ENCODE results near the gene SPTLC2.

DNA sequence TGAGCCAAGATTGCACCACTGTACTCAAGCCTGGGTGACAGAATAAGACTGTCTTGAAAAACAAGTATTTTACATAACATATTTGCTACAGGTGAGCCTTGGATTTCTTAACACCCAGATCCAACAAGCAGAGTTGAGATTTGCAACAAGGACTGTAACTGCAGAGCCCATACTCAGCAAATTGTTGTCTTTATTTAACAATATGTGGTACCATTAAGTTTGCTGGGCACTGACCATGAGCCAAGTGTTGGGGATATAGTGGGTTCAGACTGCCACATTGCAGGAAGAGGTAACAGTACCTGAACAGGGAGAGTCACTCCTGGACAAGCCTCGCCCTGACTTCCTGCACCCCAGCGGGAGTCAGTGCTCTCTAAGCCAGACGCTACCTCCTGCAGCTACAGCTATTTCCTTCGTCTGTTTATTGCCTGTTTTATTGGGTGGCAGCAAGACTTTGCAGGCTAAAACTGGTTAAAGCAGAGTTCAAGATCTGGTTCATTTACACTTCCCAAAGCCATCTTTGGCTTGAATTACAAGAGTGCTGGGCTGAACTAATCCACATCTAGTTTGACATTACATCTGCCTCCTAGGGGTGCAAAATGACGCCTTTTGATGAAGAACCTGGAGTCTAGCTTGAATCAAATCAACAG, 146.1 kb downstream of the SPTLC2 start:
- TF ChIP-seq, protein P1, sequence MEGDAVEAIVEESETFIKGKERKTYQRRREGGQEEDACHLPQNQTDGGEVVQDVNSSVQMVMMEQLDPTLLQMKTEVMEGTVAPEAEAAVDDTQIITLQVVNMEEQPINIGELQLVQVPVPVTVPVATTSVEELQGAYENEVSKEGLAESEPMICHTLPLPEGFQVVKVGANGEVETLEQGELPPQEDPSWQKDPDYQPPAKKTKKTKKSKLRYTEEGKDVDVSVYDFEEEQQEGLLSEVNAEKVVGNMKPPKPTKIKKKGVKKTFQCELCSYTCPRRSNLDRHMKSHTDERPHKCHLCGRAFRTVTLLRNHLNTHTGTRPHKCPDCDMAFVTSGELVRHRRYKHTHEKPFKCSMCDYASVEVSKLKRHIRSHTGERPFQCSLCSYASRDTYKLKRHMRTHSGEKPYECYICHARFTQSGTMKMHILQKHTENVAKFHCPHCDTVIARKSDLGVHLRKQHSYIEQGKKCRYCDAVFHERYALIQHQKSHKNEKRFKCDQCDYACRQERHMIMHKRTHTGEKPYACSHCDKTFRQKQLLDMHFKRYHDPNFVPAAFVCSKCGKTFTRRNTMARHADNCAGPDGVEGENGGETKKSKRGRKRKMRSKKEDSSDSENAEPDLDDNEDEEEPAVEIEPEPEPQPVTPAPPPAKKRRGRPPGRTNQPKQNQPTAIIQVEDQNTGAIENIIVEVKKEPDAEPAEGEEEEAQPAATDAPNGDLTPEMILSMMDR (IDR thresholded peaks at IDR 0.05; ENCODE audit: insufficient read depth, low read length) = no peak
- TF ChIP-seq SPI1 (IDR thresholded peaks at IDR 0.05; ENCODE audit: borderline replicate concordance, low read depth) = no peak

Data from HL-60 (cell line).